GM21360 (cell line): ENCODE data around the gene RNF144B.

Experiments used
- ATAC-seq: cut with Tn5 transposase; IDR thresholded peaks from one replicate; pipeline ENCODE4 v1.9.1; 2021; ENCODE audit warnings: mild to moderate bottlenecking, moderate library complexity; ENCODE audit not compliant: unreplicated experiment

The RNF144B gene

GRCh38 chr6:18477301-18477941 lies 90.3 kb downstream of the RNF144B start:
- ATAC-seq: no peak

- no peak for ATAC-seq
These were observed 91.5 kb downstream of the RNF144B start for GRCh38 chr6:18478610-18479009.

- ATAC-seq: no peak
These were observed 94.7 kb downstream of the RNF144B start for GRCh38 chr6:18481870-18482269.

- ATAC-seq: no peak
These were observed 98.7 kb downstream of the RNF144B start for GRCh38 chr6:18485660-18486435.

- ATAC-seq: no peak
These were observed 100.9 kb downstream of the RNF144B start for GRCh38 chr6:18488004-18488403.

GRCh38 chr6:18488526-18489270 lies 101.5 kb downstream of the RNF144B start:
- ATAC-seq: no peak

- no peak for ATAC-seq
These were observed 102.2 kb downstream of the RNF144B start for GRCh38 chr6:18489335-18489734.

- no peak for ATAC-seq
These were observed 104.3 kb downstream of the RNF144B start for GRCh38 chr6:18491308-18492045.

GRCh38 chr6:18492972-18493371 lies 105.8 kb downstream of the RNF144B start:
- ATAC-seq: no peak

- no peak for ATAC-seq
These were observed 106.3 kb downstream of the RNF144B start for GRCh38 chr6:18493382-18493891.

- no peak for ATAC-seq
These were observed 106.8 kb downstream of the RNF144B start for GRCh38 chr6:18493925-18494324.

GRCh38 chr6:18495236-18495635 lies 108.1 kb downstream of the RNF144B start:
- ATAC-seq: no peak

- ATAC-seq: no peak
These were observed 109.3 kb downstream of the RNF144B start for GRCh38 chr6:18496462-18496861.

GRCh38 chr6:18497006-18497405 lies 109.9 kb downstream of the RNF144B start:
- ATAC-seq: no peak

GRCh38 chr6:18498408-18498807 lies 111.3 kb downstream of the RNF144B start:
- no peak for ATAC-seq

- no peak for ATAC-seq
These were observed 113.9 kb downstream of the RNF144B start for GRCh38 chr6:18500921-18501662.

GRCh38 chr6:18501663-18502013 lies 114.5 kb downstream of the RNF144B start:
- no peak for ATAC-seq

- no peak for ATAC-seq
These were observed 116.0 kb downstream of the RNF144B start for GRCh38 chr6:18503206-18503592.

GRCh38 chr6:18503593-18504231 lies 116.6 kb downstream of the RNF144B start:
- peak; percentile 74 for ATAC-seq

- no peak for ATAC-seq
These were observed 117.1 kb downstream of the RNF144B start for GRCh38 chr6:18504232-18504596.
